ENCODE data around the gene PRKCSH. TPM values are rescaled to one million over a fixed set of nuclear protein-coding genes. Genes with fewer than 3 reads are reported as not detected.

The PRKCSH gene
- total RNA-seq, 4 donors from 2014 or later, result 31.6 to 54.2 (median 50.6) TPM

GRCh38 chr19:11478167-11479089 lies 43.0 kb downstream of the PRKCSH start:
- no peak for TF ChIP-seq POLR2A (IDR thresholded peaks at IDR 0.05)
- TF ChIP-seq, protein P1, sequence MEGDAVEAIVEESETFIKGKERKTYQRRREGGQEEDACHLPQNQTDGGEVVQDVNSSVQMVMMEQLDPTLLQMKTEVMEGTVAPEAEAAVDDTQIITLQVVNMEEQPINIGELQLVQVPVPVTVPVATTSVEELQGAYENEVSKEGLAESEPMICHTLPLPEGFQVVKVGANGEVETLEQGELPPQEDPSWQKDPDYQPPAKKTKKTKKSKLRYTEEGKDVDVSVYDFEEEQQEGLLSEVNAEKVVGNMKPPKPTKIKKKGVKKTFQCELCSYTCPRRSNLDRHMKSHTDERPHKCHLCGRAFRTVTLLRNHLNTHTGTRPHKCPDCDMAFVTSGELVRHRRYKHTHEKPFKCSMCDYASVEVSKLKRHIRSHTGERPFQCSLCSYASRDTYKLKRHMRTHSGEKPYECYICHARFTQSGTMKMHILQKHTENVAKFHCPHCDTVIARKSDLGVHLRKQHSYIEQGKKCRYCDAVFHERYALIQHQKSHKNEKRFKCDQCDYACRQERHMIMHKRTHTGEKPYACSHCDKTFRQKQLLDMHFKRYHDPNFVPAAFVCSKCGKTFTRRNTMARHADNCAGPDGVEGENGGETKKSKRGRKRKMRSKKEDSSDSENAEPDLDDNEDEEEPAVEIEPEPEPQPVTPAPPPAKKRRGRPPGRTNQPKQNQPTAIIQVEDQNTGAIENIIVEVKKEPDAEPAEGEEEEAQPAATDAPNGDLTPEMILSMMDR (IDR thresholded peaks at IDR 0.05 in 4 of 5, conservative IDR thresholded peaks at IDR 0.05 in 1 of 5), result no peak
- DNase-seq (no peak), ATAC-seq (no peak)
- Histone ChIP-seq H3K4me3 (no peak overlapping the region), H3K4me1 (peaks cover 6 to 12% of the 10 kb centered on the region in 2 donors), H3K36me3 (no peaks in the 10 kb centered on the region), H3K27ac (no peak overlapping the region), H3K27me3 (peaks cover 34 to 54% (median 36%) of the 10 kb centered on the region in 3 donors), H3K9me3 (no peaks in the 10 kb centered on the region)
- in situ Hi-C loops (cut with MboI; ENCODE audit: low sequenced_read_pairs in 4 of 4), result no loop called here
- intact Hi-C loops (cut with DNase I; ENCODE audit: low total_unique reads), result no loop called here

GRCh38 chr19:11479090-11479897 lies 43.9 kb downstream of the PRKCSH start:
- Histone ChIP-seq H3K9me3 (no peaks in the 10 kb centered on the region), H3K27me3 (peaks cover 35 to 60% (median 43%) of the 10 kb centered on the region in 3 donors), H3K27ac (no peak overlapping the region), H3K4me3 (peak overlapping the region in 1 of 4 donors; percentile 24), H3K36me3 (no peaks in the 10 kb centered on the region), H3K4me1 (peaks cover 6 to 12% of the 10 kb centered on the region in 2 donors)
- TF ChIP-seq, protein P1 (IDR thresholded peaks at IDR 0.05 in 4 of 5, conservative IDR thresholded peaks at IDR 0.05 in 1 of 5), result no peak
- in situ Hi-C loops (cut with MboI; ENCODE audit: low sequenced_read_pairs in 4 of 4), result no loop called here
- intact Hi-C loops (cut with DNase I; ENCODE audit: low total_unique reads), result no loop called here
- DNase-seq (no peak), ATAC-seq (no peak)

- Histone ChIP-seq H3K9me3 (no peaks in the 10 kb centered on the region), H3K4me1 (peaks cover 6 to 12% of the 10 kb centered on the region in 2 donors), H3K4me3 (peak overlapping the region in 2 of 4 donors; percentile 17 to 24), H3K36me3 (no peaks in the 10 kb centered on the region), H3K27me3 (peaks cover 35 to 64% (median 43%) of the 10 kb centered on the region in 3 donors), H3K27ac (no peak overlapping the region)
- ATAC-seq, result no peak
- no peak for DNase-seq
- TF ChIP-seq POLR2A (IDR thresholded peaks at IDR 0.05), result no peak
- TF ChIP-seq, protein P1 (IDR thresholded peaks at IDR 0.05 in 4 of 5, conservative IDR thresholded peaks at IDR 0.05 in 1 of 5), result no peak
- intact Hi-C loops (cut with DNase I; ENCODE audit: low total_unique reads) (no loop called here), in situ Hi-C loops (cut with MboI; ENCODE audit: low sequenced_read_pairs in 4 of 4) (no loop called here)
Observed at GRCh38 chr19:11479898-11480714, 44.7 kb downstream of the PRKCSH start.

- Histone ChIP-seq H3K4me3 (peak within 1 kb of the TSS in 3 of 4 donors; percentile 44 to 51 (median 46)), H3K4me1 (peaks cover 6 to 12% of the 10 kb centered on the region in 2 donors), H3K36me3 (peaks cover 0 to 3% of the 10 kb centered on the region in 2 donors), H3K27me3 (peaks cover 35 to 64% (median 43%) of the 10 kb centered on the region in 3 donors), H3K27ac (no peak within 1 kb of the TSS), H3K9me3 (no peaks in the 10 kb centered on the region)
- TF ChIP-seq, protein P1 (IDR thresholded peaks at IDR 0.05 in 4 of 5, conservative IDR thresholded peaks at IDR 0.05 in 1 of 5), result no peak
- TF ChIP-seq POLR2A (IDR thresholded peaks at IDR 0.05), result no peak
- ATAC-seq, result no peak
- no peak for DNase-seq
- in situ Hi-C loops (cut with MboI; ENCODE audit: low sequenced_read_pairs in 4 of 4), result no loop called here
- intact Hi-C loops (cut with DNase I; ENCODE audit: low total_unique reads), result no loop called here
Observed at GRCh38 chr19:11480715-11481533, 45.5 kb downstream of the PRKCSH start, which contains the start of gene ELAVL3. TSS of gene ELAVL3 (minus strand) at chr19:11481046. CDS start at chr19:11480608, 438 bp downstream.

Measured in gastrocnemius medialis (tissue), 4 donors.